ENCODE results near the gene PIK3R3.

GRCh38 chr1:46030074-46030870 lies 102.2 kb downstream of the PIK3R3 start:
- TF ChIP-seq, protein P1, sequence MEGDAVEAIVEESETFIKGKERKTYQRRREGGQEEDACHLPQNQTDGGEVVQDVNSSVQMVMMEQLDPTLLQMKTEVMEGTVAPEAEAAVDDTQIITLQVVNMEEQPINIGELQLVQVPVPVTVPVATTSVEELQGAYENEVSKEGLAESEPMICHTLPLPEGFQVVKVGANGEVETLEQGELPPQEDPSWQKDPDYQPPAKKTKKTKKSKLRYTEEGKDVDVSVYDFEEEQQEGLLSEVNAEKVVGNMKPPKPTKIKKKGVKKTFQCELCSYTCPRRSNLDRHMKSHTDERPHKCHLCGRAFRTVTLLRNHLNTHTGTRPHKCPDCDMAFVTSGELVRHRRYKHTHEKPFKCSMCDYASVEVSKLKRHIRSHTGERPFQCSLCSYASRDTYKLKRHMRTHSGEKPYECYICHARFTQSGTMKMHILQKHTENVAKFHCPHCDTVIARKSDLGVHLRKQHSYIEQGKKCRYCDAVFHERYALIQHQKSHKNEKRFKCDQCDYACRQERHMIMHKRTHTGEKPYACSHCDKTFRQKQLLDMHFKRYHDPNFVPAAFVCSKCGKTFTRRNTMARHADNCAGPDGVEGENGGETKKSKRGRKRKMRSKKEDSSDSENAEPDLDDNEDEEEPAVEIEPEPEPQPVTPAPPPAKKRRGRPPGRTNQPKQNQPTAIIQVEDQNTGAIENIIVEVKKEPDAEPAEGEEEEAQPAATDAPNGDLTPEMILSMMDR (IDR thresholded peaks at IDR 0.05), result no peak
- no peak for TF ChIP-seq POLR2A (IDR thresholded peaks at IDR 0.05)
